GM12801 (cell line): Measurements from ENCODE around the gene SRSF5.

ENCODE experiments used
- CTCF ChIP-seq: IDR thresholded peaks from one replicate; pipeline ENCODE4 v1.5.1; 2011; ENCODE audit warnings: control low read depth; ENCODE audit not compliant: insufficient read length; ENCODE audit errors: extremely low read depth

Gene SRSF5

GRCh38 chr14:69773571-69774276 is 6.8 kb downstream of the SRSF5 start:
- TF ChIP-seq CTCF, result no peak

GRCh38 chr14:69775012-69775411 is 8.1 kb downstream of the SRSF5 start:
- TF ChIP-seq CTCF, result no peak

GRCh38 chr14:69776875-69777453 is 10.0 kb downstream of the SRSF5 start:
- TF ChIP-seq CTCF, result no peak

- no peak for TF ChIP-seq CTCF
Measured at GRCh38 chr14:69779088-69779487, 12.1 kb downstream of the SRSF5 start.

- TF ChIP-seq CTCF, result no peak
Measured at GRCh38 chr14:69780092-69780491, 13.2 kb downstream of the SRSF5 start.

- no peak for TF ChIP-seq CTCF
Measured at GRCh38 chr14:69780952-69781351, 14.0 kb downstream of the SRSF5 start.

GRCh38 chr14:69784942-69785341 is 18.0 kb downstream of the SRSF5 start:
- TF ChIP-seq CTCF, result no peak
